ENCODE results near the gene OTOR.

OTOR gene

DNA sequence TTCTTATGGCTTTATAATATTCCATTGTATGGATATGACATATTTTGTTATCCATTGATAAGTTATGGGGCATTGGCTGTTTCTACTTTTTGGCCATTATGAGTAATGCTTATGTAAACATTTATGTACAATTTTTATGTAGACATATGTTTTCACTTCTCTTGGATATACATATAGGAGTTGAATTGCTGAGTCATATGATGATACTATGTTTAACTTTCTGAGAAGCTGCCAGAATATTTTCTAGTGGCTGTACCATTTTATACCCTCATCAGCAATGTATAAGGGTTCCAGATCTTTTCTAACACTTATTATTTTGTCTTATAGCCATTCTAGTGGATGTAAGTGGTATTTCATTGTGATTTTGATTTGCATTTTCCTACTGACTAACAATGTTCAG, 23.1 kb downstream of the OTOR start:
- Histone ChIP-seq H3K9me3 (ENCODE audit: control insufficient read depth in 5 of 5, low read length in 5 of 5) (peaks cover 0 to 5% (median 3%) of the 10 kb centered on the region in 5 donors), H3K27me3 (ENCODE audit: control insufficient read depth in 5 of 5, insufficient read depth in 4 of 5, low read length in 5 of 5) (peaks cover 0 to 5% (median 3%) of the 10 kb centered on the region in 5 donors), H3K4me3 (ENCODE audit: low read depth in 1 of 5, low read length in 5 of 5) (no peak overlapping the region), H3K9ac (ENCODE audit: low read length in 5 of 5) (no peak overlapping the region), H3K36me3 (ENCODE audit: control insufficient read depth in 5 of 5, insufficient read depth in 5 of 5, low read length in 5 of 5) (no peaks in the 10 kb centered on the region), H3K4me1 (ENCODE audit: control insufficient read depth in 5 of 5, insufficient read depth in 5 of 5, low read length in 5 of 5) (no peaks in the 10 kb centered on the region), H3K27ac (ENCODE audit: low read depth, low read length) (no peak overlapping the region)

DNA sequence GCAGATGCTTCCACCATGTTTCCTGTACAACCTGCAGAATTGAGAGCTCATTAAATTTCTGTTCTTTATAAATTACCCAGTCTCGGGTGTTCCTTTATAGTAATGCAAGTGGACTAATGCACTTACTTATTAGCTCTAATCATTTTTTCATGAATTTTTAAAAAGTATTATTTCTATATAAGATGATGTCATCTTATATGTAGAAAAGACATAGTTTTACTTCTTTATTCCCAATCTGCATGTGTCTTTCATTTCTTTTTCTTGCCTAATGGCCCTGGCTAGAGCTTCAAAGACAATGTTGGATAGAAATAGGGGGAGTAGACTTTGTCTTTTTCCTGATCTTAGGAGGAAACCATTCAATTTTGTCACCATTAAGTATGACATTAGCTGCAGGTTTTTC, 27.8 kb downstream of the OTOR start:
- Histone ChIP-seq H3K9me3 (ENCODE audit: control insufficient read depth in 5 of 5, low read length in 5 of 5) (peaks cover 0 to 5% (median 3%) of the 10 kb centered on the region in 5 donors), H3K27me3 (ENCODE audit: control insufficient read depth in 5 of 5, insufficient read depth in 4 of 5, low read length in 5 of 5) (no peaks in the 10 kb centered on the region), H3K4me1 (ENCODE audit: control insufficient read depth in 5 of 5, insufficient read depth in 5 of 5, low read length in 5 of 5) (no peaks in the 10 kb centered on the region), H3K27ac (ENCODE audit: low read depth, low read length) (no peak overlapping the region), H3K9ac (ENCODE audit: low read length in 5 of 5) (no peak overlapping the region), H3K36me3 (ENCODE audit: control insufficient read depth in 5 of 5, insufficient read depth in 5 of 5, low read length in 5 of 5) (no peaks in the 10 kb centered on the region), H3K4me3 (ENCODE audit: low read depth in 1 of 5, low read length in 5 of 5) (no peak overlapping the region)

GRCh38 chr20:16777126-16777525, 29.0 kb downstream of the OTOR start:
- Histone ChIP-seq H3K9ac (ENCODE audit: low read length in 5 of 5) (no peak overlapping the region), H3K9me3 (ENCODE audit: control insufficient read depth in 5 of 5, low read length in 5 of 5) (peaks cover 0 to 6% (median 3%) of the 10 kb centered on the region in 5 donors), H3K4me1 (ENCODE audit: control insufficient read depth in 5 of 5, insufficient read depth in 5 of 5, low read length in 5 of 5) (no peaks in the 10 kb centered on the region), H3K27me3 (ENCODE audit: control insufficient read depth in 5 of 5, insufficient read depth in 4 of 5, low read length in 5 of 5) (no peaks in the 10 kb centered on the region), H3K4me3 (ENCODE audit: low read depth in 1 of 5, low read length in 5 of 5) (no peak overlapping the region), H3K27ac (ENCODE audit: low read depth, low read length) (no peak overlapping the region), H3K36me3 (ENCODE audit: control insufficient read depth in 5 of 5, insufficient read depth in 5 of 5, low read length in 5 of 5) (no peaks in the 10 kb centered on the region)

DNA sequence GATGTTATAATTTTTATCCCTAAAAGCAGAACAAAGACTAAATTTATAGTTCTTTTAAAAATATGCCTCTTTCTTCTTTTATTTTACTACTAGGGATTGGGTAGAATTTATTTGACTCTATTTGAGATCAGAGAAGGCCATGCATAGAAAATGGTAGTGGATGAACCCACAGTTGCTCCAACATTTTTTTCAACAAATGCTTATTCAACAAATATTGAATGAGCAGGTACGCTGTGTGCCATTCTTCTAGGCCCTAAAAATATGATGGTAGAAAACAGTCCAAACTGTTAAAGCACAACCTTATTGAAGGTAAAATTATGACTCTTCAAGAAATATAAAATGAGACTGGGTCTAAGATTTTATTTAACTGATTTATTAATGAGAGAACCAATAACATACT, 30.0 kb downstream of the OTOR start:
- Histone ChIP-seq H3K9ac (ENCODE audit: low read length in 5 of 5) (no peak overlapping the region), H3K9me3 (ENCODE audit: control insufficient read depth in 5 of 5, low read length in 5 of 5) (peaks cover 0 to 6% (median 3%) of the 10 kb centered on the region in 5 donors), H3K36me3 (ENCODE audit: control insufficient read depth in 5 of 5, insufficient read depth in 5 of 5, low read length in 5 of 5) (no peaks in the 10 kb centered on the region), H3K4me1 (ENCODE audit: control insufficient read depth in 5 of 5, insufficient read depth in 5 of 5, low read length in 5 of 5) (no peaks in the 10 kb centered on the region), H3K4me3 (ENCODE audit: low read depth in 1 of 5, low read length in 5 of 5) (no peak overlapping the region), H3K27ac (ENCODE audit: low read depth, low read length) (no peak overlapping the region), H3K27me3 (ENCODE audit: control insufficient read depth in 5 of 5, insufficient read depth in 4 of 5, low read length in 5 of 5) (no peaks in the 10 kb centered on the region)

DNA sequence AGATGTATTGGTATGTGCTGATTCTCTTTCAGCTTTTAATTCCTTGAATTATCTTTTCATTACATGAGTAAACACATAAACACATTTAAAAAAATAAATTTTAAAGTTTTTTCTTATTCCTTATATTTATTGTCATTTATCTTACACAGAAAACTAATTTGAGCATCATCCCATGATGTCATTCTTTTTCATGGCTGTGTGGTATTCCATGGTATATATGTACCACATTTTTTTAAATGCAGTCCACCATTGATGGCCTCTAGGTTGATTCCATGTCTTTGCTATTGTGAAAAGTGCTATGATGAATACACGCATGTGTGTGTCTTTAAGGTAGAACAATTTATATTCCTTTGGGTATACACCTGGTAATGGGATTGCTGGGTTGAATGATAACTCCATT, 33.3 kb downstream of the OTOR start:
- Histone ChIP-seq H3K4me1 (ENCODE audit: control insufficient read depth in 5 of 5, insufficient read depth in 5 of 5, low read length in 5 of 5) (no peaks in the 10 kb centered on the region), H3K36me3 (ENCODE audit: control insufficient read depth in 5 of 5, insufficient read depth in 5 of 5, low read length in 5 of 5) (no peaks in the 10 kb centered on the region), H3K9ac (ENCODE audit: low read length in 5 of 5) (no peak overlapping the region), H3K9me3 (ENCODE audit: control insufficient read depth in 5 of 5, low read length in 5 of 5) (peaks cover 0 to 3% (median 0%) of the 10 kb centered on the region in 5 donors), H3K27ac (ENCODE audit: low read depth, low read length) (no peak overlapping the region), H3K4me3 (ENCODE audit: low read depth in 1 of 5, low read length in 5 of 5) (no peak overlapping the region), H3K27me3 (ENCODE audit: control insufficient read depth in 5 of 5, insufficient read depth in 4 of 5, low read length in 5 of 5) (no peaks in the 10 kb centered on the region)

DNA sequence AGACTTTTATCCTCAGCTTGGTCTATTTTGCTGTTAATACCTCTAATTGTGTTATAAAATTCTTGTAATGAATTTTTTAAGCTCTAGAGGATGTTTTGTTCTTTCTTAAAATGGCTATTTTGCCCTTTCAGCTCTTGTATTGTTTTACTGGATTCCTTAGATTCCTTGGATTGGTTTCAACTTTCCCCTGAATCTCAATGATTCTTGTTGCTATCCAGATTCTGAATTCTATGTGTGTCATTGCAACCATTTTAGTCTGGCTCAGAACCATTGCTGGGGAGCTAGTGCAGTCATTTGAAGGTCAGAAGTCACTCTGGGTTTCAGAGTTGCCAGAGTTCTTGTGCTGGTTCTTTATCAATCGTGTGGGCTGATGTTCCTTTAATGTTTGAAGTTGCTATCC, 37.1 kb downstream of the OTOR start:
- Histone ChIP-seq H3K27ac (ENCODE audit: low read depth, low read length) (no peak overlapping the region), H3K4me1 (ENCODE audit: control insufficient read depth in 5 of 5, insufficient read depth in 5 of 5, low read length in 5 of 5) (no peaks in the 10 kb centered on the region), H3K4me3 (ENCODE audit: low read depth in 1 of 5, low read length in 5 of 5) (no peak overlapping the region), H3K36me3 (ENCODE audit: control insufficient read depth in 5 of 5, insufficient read depth in 5 of 5, low read length in 5 of 5) (no peaks in the 10 kb centered on the region), H3K9ac (ENCODE audit: low read length in 5 of 5) (no peak overlapping the region), H3K9me3 (ENCODE audit: control insufficient read depth in 5 of 5, low read length in 5 of 5) (peaks cover 0 to 3% (median 0%) of the 10 kb centered on the region in 5 donors), H3K27me3 (ENCODE audit: control insufficient read depth in 5 of 5, insufficient read depth in 4 of 5, low read length in 5 of 5) (no peaks in the 10 kb centered on the region)

Data from subcutaneous abdominal adipose tissue (tissue), 5 donors.